Measurements from ENCODE around the gene APBB2.

Gene APBB2

DNA sequence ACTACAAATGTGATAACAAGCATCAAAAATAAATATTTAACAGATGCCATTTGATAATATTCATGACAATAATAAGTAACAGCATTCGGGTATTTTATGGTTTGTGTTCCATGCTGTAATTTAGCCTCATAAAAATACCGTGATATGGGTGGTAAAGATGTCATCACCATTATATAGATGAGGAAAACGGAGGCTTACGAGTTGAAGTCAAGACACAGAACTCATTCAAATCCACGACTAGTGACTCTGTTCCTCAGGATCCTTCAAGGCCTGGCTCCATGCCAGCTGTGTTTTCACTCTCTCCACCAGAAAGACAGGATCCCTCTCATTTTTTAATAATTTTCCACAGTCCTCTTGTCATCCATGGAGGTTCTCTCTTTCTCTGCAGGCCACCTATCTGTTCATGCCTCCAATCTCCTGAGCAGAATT, 94.5 kb downstream of the APBB2 start:
- no peaks in the 10 kb centered on the region for H3K27me3 Mint-ChIP-seq
- DNase-seq: no peak
- ATAC-seq (replicated peaks): no peak
- no peaks in the 10 kb centered on the region for H3K36me3 Mint-ChIP-seq
- no peaks in the 10 kb centered on the region for H3K4me1 Mint-ChIP-seq
- no peak overlapping the region for H3K4me3 Mint-ChIP-seq
- peaks cover 6 to 10% of the 10 kb centered on the region in 2 donors for H3K9me3 Mint-ChIP-seq
- no peak overlapping the region for H3K27ac Mint-ChIP-seq

- DNase-seq (no peak), ATAC-seq (replicated peaks) (no peak)
- H3K36me3 Mint-ChIP-seq: no peaks in the 10 kb centered on the region
- no peaks in the 10 kb centered on the region for H3K4me1 Mint-ChIP-seq
- H3K4me3 Mint-ChIP-seq: no peak overlapping the region
- H3K9me3 Mint-ChIP-seq: peaks cover 6 to 9% of the 10 kb centered on the region in 2 donors
- H3K27ac Mint-ChIP-seq: no peak overlapping the region
- H3K27me3 Mint-ChIP-seq: no peaks in the 10 kb centered on the region
Observed at GRCh38 chr4:41111791-41112190, 102.6 kb downstream of the APBB2 start.

DNA sequence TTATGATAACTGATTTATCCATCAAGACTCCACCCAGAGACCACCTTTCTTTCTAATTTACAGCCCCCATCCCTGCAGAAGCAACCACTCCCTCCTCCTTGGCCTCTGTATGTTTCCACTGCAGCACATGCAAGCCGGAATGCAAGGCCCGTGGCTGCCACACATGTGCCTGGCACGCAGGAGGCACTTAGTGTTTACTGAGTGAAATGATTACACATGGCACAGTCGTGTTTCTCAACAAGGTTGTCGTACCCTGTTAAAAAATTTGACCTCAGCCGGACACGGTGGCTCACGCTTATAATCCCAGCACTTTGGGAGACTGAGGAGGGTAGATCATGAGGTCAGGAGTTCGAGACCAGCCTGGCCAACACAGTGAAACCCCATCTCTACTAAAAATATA, 104.3 kb downstream of the APBB2 start:
- Mint-ChIP-seq H3K4me1 (no peaks in the 10 kb centered on the region), H3K27ac (no peak overlapping the region), H3K27me3 (no peaks in the 10 kb centered on the region), H3K36me3 (no peaks in the 10 kb centered on the region), H3K9me3 (peaks cover 0 to 2% of the 10 kb centered on the region in 2 donors), H3K4me3 (no peak overlapping the region)
- ATAC-seq (replicated peaks): no peak
- DNase-seq: no peak

GRCh38 chr4:41108481-41108880, 105.9 kb downstream of the APBB2 start:
- Mint-ChIP-seq H3K27me3 (no peaks in the 10 kb centered on the region), H3K9me3 (peaks cover 0 to 3% of the 10 kb centered on the region in 2 donors), H3K27ac (no peak overlapping the region), H3K4me3 (no peak overlapping the region), H3K36me3 (no peaks in the 10 kb centered on the region), H3K4me1 (no peaks in the 10 kb centered on the region)
- ATAC-seq (replicated peaks): no peak
- DNase-seq: no peak

DNA sequence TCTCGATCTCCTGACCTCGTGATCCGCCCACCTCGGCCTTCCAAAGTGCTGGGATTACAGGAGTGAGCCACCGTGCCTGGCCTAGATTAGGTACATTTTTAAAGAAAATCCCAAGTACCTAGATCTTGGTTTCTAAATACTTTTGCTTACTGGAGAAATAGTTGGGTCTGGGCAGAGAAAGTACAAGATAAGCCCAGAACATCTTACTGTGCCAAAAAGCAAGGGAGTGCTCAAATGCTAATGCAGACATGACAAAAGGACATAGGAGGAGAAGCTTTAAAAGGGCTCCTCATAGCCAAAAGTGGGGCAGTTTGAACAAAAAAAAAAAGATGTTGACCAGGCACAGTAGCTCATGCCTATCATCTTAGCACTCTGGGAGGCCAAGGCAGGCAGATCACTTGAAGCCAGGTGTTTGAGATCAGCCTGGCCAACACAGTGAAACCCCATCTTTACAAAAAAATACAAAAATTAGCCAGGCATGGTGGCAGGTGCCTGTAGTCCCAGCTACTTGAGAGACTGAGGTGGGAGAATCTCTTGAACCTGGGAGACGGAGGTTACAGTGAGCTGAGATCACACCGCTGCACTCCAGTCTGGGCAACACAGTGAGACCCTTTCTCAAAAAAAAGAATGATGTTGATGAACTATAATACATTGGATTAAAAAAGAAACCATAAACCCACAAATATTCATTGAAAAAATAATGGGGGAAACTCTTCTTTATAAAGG, 107.5 kb downstream of the APBB2 start:
- peaks cover 0 to 3% of the 10 kb centered on the region in 2 donors for H3K9me3 Mint-ChIP-seq
- no peaks in the 10 kb centered on the region for H3K27me3 Mint-ChIP-seq
- H3K4me3 Mint-ChIP-seq: no peak overlapping the region
- no peak for DNase-seq
- H3K36me3 Mint-ChIP-seq: no peaks in the 10 kb centered on the region
- no peak overlapping the region for H3K27ac Mint-ChIP-seq
- ATAC-seq (replicated peaks): no peak
- H3K4me1 Mint-ChIP-seq: no peaks in the 10 kb centered on the region

- Mint-ChIP-seq H3K9me3 (peaks cover 0 to 3% of the 10 kb centered on the region in 2 donors), H3K4me3 (no peak overlapping the region), H3K27ac (no peak overlapping the region), H3K4me1 (no peaks in the 10 kb centered on the region), H3K36me3 (no peaks in the 10 kb centered on the region), H3K27me3 (no peaks in the 10 kb centered on the region)
- ATAC-seq (replicated peaks): no peak
- no peak for DNase-seq
Observed at GRCh38 chr4:41106081-41106480, 108.3 kb downstream of the APBB2 start.

DNA sequence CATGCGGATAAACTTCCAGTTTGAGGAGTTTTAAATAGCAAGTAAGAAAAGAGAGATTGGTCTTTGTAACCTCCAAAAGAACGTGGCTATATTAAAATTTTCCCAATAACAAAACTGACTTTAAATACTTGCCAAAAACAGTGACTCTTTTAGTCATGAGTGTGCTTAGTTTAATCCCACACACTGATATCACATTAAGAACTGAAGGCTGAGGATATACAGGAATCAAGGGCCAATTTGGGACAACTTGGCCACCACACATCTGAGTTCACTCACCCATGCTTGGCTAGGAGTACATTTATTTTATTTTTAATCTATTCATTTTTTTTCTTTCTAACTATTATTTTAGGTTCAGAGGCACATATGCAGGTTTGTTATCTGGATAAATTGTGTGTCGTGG, 110.2 kb downstream of the APBB2 start:
- no peak overlapping the region for H3K4me3 Mint-ChIP-seq
- ATAC-seq (replicated peaks) (no peak), DNase-seq (no peak)
- no peaks in the 10 kb centered on the region for H3K36me3 Mint-ChIP-seq
- H3K9me3 Mint-ChIP-seq: peaks cover 0 to 3% of the 10 kb centered on the region in 2 donors
- no peak overlapping the region for H3K27ac Mint-ChIP-seq
- no peaks in the 10 kb centered on the region for H3K4me1 Mint-ChIP-seq
- H3K27me3 Mint-ChIP-seq: no peaks in the 10 kb centered on the region

GRCh38 chr4:41103657-41104056, 110.7 kb downstream of the APBB2 start:
- no peaks in the 10 kb centered on the region for H3K4me1 Mint-ChIP-seq
- no peak for ATAC-seq (replicated peaks)
- DNase-seq: no peak
- H3K36me3 Mint-ChIP-seq: no peaks in the 10 kb centered on the region
- peaks cover 0 to 3% of the 10 kb centered on the region in 2 donors for H3K9me3 Mint-ChIP-seq
- no peak overlapping the region for H3K4me3 Mint-ChIP-seq
- H3K27me3 Mint-ChIP-seq: no peaks in the 10 kb centered on the region
- no peak overlapping the region for H3K27ac Mint-ChIP-seq

DNA sequence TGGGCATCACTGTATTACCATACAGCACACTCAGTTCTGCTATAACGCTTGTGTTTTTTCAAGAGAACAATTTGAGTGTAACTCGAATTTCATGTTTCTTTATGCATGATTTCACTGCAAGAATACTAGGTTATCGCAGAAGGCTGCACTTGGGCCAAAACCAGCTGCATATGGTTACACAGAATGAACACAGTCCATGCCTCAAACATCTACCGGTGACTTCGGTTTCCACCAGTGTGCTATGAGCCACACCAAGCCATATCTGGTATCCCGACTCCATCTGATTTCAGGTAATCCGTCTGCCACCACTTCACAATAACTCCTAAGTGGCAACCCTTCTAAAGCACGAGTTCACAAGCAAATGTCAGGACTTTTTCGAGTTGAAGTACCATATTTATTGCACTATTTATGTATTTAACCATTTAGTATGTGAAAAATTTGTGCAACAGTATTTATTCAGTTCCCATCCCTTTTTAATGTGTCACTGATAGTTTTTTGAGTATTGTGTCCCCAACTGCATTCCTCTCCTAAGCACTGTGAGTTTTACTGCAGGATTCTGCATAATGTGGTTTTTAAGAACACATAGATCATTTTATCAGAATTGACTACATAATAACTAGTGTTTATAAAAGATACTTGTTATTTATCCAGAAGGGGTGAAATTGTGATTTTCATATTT, 111.8 kb downstream of the APBB2 start:
- H3K27ac Mint-ChIP-seq: no peak overlapping the region
- no peak for DNase-seq
- H3K4me3 Mint-ChIP-seq: no peak overlapping the region
- peaks cover 0 to 3% of the 10 kb centered on the region in 2 donors for H3K9me3 Mint-ChIP-seq
- H3K27me3 Mint-ChIP-seq: no peaks in the 10 kb centered on the region
- ATAC-seq (replicated peaks): no peak
- no peaks in the 10 kb centered on the region for H3K36me3 Mint-ChIP-seq
- no peaks in the 10 kb centered on the region for H3K4me1 Mint-ChIP-seq

GRCh38 chr4:41098093-41099048, 116.0 kb downstream of the APBB2 start:
- H3K9me3 Mint-ChIP-seq: no peaks in the 10 kb centered on the region
- H3K4me3 Mint-ChIP-seq: no peak overlapping the region
- no peaks in the 10 kb centered on the region for H3K36me3 Mint-ChIP-seq
- no peaks in the 10 kb centered on the region for H3K27me3 Mint-ChIP-seq
- DNase-seq: no peak
- H3K27ac Mint-ChIP-seq: no peak overlapping the region
- H3K4me1 Mint-ChIP-seq: no peaks in the 10 kb centered on the region
- no peak for ATAC-seq (replicated peaks)

DNA sequence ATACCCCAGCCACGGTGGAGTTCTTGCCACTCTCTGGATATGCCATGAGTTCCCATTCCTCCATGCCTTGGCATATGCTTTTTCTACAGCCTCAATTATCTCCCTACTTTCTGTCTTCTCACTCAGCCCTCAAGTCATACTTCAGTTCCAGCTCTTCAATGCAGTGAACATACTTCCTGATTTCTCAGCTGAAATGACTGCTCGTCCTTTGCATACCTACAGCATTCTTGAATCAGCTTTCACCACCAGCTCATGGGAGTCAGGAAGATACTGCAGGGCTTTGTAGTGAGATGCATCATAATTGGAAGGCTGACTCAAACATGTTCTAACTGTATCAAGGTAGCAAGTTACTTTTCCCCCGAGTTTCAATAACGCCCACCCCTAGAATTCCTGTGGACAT, 118.4 kb downstream of the APBB2 start:
- ATAC-seq (replicated peaks) (no peak), DNase-seq (no peak)
- no peaks in the 10 kb centered on the region for H3K36me3 Mint-ChIP-seq
- H3K27ac Mint-ChIP-seq: no peak overlapping the region
- no peaks in the 10 kb centered on the region for H3K4me1 Mint-ChIP-seq
- no peaks in the 10 kb centered on the region for H3K9me3 Mint-ChIP-seq
- H3K4me3 Mint-ChIP-seq: no peak overlapping the region
- no peaks in the 10 kb centered on the region for H3K27me3 Mint-ChIP-seq

GRCh38 chr4:41095192-41095872, 119.0 kb downstream of the APBB2 start:
- Mint-ChIP-seq H3K27me3 (no peaks in the 10 kb centered on the region), H3K36me3 (no peaks in the 10 kb centered on the region), H3K9me3 (no peaks in the 10 kb centered on the region), H3K4me3 (no peak overlapping the region), H3K4me1 (no peaks in the 10 kb centered on the region), H3K27ac (no peak overlapping the region)
- DNase-seq: no peak
- ATAC-seq (replicated peaks): no peak

- Mint-ChIP-seq H3K4me3 (no peak overlapping the region), H3K4me1 (no peaks in the 10 kb centered on the region), H3K27me3 (peaks cover 0 to 6% of the 10 kb centered on the region in 2 donors), H3K36me3 (no peaks in the 10 kb centered on the region), H3K27ac (no peak overlapping the region), H3K9me3 (no peaks in the 10 kb centered on the region)
- DNase-seq (no peak), ATAC-seq (replicated peaks) (no peak)
Observed at GRCh38 chr4:41092128-41092527, 122.2 kb downstream of the APBB2 start.

DNA sequence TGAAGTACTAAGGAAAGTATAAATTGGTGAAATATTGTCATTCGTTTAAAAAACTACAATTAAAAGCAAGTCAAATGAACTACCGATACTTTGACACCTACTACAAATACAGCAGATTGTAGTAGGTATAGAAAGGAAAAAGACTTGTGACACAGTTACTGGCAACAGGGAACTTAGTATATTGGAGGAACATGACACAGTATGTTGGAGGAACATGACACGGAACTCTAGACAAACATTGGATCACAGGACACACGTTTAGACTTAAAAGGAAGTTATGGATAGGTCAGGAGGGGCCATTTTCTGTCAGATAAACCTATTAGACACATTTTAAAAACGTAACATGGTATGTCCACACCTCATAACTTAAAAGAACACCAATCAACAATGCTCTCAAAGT, 132.5 kb downstream of the APBB2 start:
- Mint-ChIP-seq H3K4me1 (no peaks in the 10 kb centered on the region), H3K4me3 (no peak overlapping the region), H3K27ac (no peak overlapping the region), H3K36me3 (peaks cover 0 to 2% of the 10 kb centered on the region in 2 donors), H3K9me3 (peaks cover 10 to 11% of the 10 kb centered on the region in 2 donors), H3K27me3 (peaks cover 6 to 7% of the 10 kb centered on the region in 2 donors)
- ATAC-seq (replicated peaks): no peak
- DNase-seq: no peak

All from stimulated activated naive B cell treated with anti-CD40 and anti-IgM and Interleukin-4, amounts not matched to agents 10 μg/mL and 1 μg/mL and 100 μg/mL, for 72 hours (primary cell).